Astrocyte (in vitro differentiated cells and primary cell): ENCODE results near the gene CCDC93. TPM values are rescaled to one million over a fixed set of nuclear protein-coding genes. Genes with fewer than 3 reads are reported as not detected.

Experiments used
- DNase-seq: peaks from one replicate; pipeline ENCODE4 v3.0.0-alpha.2; 2010; ENCODE audit warnings: low read depth
- FAIRE-seq: peaks from 2 replicates; lab custom pipeline; 2011; peaks lifted over from hg19 to GRCh38; lab: Jason Lieb, UNC
- H2AFZ ChIP-seq: 2 replicates; pipeline ENCODE4 v1.6.0; 2012; ENCODE audit warnings: low read depth, low read length, inconsistent platforms
- H3K27ac ChIP-seq: 2 replicates; pipeline ENCODE4 v1.5.1; 2011; ENCODE audit warnings: low read depth, low read length, inconsistent platforms
- H3K27me3 ChIP-seq: 2 replicates; pipeline ENCODE4 v1.6.0; 2011; ENCODE audit warnings: low read length, inconsistent platforms; ENCODE audit not compliant: insufficient read depth
- H3K36me3 ChIP-seq: 2 replicates; pipeline ENCODE4 v1.5.1; 2011; ENCODE audit warnings: low read length, inconsistent platforms; ENCODE audit not compliant: insufficient read depth
- H3K4me1 ChIP-seq: 2 replicates; pipeline ENCODE4 v1.5.1; 2011; ENCODE audit warnings: low read length, inconsistent platforms; ENCODE audit not compliant: insufficient read depth
- H3K4me2 ChIP-seq: 2 replicates; pipeline ENCODE4 v1.6.0; 2012; ENCODE audit warnings: low read length, inconsistent platforms
- H3K4me3 ChIP-seq: 2 replicates; pipeline ENCODE4 v1.5.1; 2011; ENCODE audit warnings: low read depth, mild to moderate bottlenecking, low read length, inconsistent platforms; ENCODE audit not compliant: insufficient read depth
- H3K79me2 ChIP-seq: 2 replicates; pipeline ENCODE4 v1.6.0; 2012; ENCODE audit warnings: mild to moderate bottlenecking, low read length, inconsistent platforms; ENCODE audit not compliant: insufficient read depth
- H3K9ac ChIP-seq: 2 replicates; pipeline ENCODE4 v1.6.0; 2012; ENCODE audit warnings: mild to moderate bottlenecking, low read length, inconsistent platforms
- H3K9me3 ChIP-seq: 2 replicates; pipeline ENCODE4 v1.5.1; 2012; ENCODE audit warnings: low read depth, mild to moderate bottlenecking, low read length, inconsistent platforms; ENCODE audit not compliant: insufficient read depth
- H4K20me1 ChIP-seq: 2 replicates; pipeline ENCODE4 v1.6.0; 2012; ENCODE audit warnings: low read length, inconsistent platforms; ENCODE audit not compliant: insufficient read depth
- H3K27ac Mint-ChIP-seq: one replicate; pipeline ENCODE4 v1.8.0; 2021; ENCODE audit warnings: mild to moderate bottlenecking, mixed read lengths; ENCODE audit not compliant: unreplicated experiment
- H3K27me3 Mint-ChIP-seq: one replicate; pipeline ENCODE4 v1.8.0; 2021; ENCODE audit warnings: low read depth, mixed read lengths; ENCODE audit not compliant: unreplicated experiment
- H3K36me3 Mint-ChIP-seq: one replicate; pipeline ENCODE4 v1.8.0; 2021; ENCODE audit warnings: low read depth, mixed read lengths; ENCODE audit not compliant: unreplicated experiment
- H3K4me1 Mint-ChIP-seq: one replicate; pipeline ENCODE4 v1.8.0; 2021; ENCODE audit warnings: low read depth, mixed read lengths; ENCODE audit not compliant: unreplicated experiment
- H3K4me3 Mint-ChIP-seq: one replicate; pipeline ENCODE4 v1.8.0; 2021; ENCODE audit warnings: mild to moderate bottlenecking, moderate library complexity, mixed read lengths; ENCODE audit not compliant: unreplicated experiment
- H3K9me3 Mint-ChIP-seq: one replicate; pipeline ENCODE4 v1.8.0; 2021; ENCODE audit warnings: mild to moderate bottlenecking, mixed read lengths; ENCODE audit not compliant: unreplicated experiment
- EZH2 ChIP-seq: IDR thresholded peaks from 2 replicates; pipeline ENCODE4 v1.6.1; 2012; ENCODE audit warnings: mild to moderate bottlenecking, low read length, inconsistent platforms; ENCODE audit not compliant: insufficient read depth
- total RNA-seq: library from RNA; stranded (reverse); gene quantifications from 2 replicates; pipeline ENCODE4 v1.2.1, GENCODE V29; 2021
- TF ChIP-seq, protein P1 (sequence below): IDR thresholded peaks from 2 replicates; pipeline ENCODE4 v1.5.1; 2011; ENCODE audit warnings: low read depth, mild to moderate bottlenecking, inconsistent platforms, low read length, moderate library complexity; ENCODE audit not compliant: insufficient read depth

The CCDC93 gene
- total RNA-seq, 1 donor from 2014 or later, result 29.1 TPM

DNA sequence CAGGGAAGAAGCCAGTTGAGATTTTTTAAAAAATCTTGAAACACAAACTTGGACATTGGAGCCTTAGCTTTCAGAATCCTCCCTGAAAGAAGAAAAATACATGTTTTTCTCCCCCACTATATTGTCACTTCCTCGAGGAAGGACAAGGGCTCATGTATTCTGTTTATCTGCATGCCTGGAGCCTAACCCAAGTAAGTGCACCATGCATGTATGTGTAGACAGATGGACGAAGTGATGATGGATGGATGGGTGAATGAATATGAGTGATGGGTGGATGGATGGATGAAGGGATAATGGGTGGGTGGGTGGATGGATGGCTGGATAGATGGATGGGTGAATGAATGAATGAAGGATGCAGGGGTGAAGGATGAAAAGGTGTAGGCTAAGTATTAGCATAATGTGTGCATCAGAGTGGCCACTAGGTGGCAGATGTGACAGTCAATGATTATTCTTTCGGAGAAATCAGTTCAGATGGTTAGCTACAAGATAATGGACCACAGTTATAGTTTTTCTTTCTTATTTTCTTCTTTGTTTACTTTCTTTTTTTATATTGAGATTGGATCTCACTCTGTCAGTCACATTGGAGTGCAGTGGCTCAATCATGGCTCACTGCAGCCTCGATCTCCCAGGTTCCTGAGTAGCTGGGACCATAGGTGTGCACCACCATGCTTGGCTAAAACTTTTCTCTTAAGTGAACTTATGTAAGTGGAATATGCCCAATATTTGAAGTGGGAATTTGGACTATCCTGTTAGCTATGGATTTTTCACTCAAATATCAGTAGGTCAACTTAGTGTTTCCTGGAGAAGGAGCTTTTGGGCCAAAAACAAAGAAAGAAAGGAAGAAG, 18.5 kb upstream of the CCDC93 start:
- Mint-ChIP-seq H3K9me3 (peaks cover 9% of the 10 kb centered on the region), H3K4me3 (no peak overlapping the region), H3K4me1 (no peaks in the 10 kb centered on the region), H3K27ac (no peak overlapping the region), H3K36me3 (no peaks in the 10 kb centered on the region), H3K27me3 (peaks cover 17% of the 10 kb centered on the region)
- H4K20me1 ChIP-seq, result no peaks in the 10 kb centered on the region
- no peak overlapping the region for H3K4me3 ChIP-seq
- H3K79me2 ChIP-seq, result no peaks in the 10 kb centered on the region
- no peaks in the 10 kb centered on the region for H3K9me3 ChIP-seq
- TF ChIP-seq, protein P1, sequence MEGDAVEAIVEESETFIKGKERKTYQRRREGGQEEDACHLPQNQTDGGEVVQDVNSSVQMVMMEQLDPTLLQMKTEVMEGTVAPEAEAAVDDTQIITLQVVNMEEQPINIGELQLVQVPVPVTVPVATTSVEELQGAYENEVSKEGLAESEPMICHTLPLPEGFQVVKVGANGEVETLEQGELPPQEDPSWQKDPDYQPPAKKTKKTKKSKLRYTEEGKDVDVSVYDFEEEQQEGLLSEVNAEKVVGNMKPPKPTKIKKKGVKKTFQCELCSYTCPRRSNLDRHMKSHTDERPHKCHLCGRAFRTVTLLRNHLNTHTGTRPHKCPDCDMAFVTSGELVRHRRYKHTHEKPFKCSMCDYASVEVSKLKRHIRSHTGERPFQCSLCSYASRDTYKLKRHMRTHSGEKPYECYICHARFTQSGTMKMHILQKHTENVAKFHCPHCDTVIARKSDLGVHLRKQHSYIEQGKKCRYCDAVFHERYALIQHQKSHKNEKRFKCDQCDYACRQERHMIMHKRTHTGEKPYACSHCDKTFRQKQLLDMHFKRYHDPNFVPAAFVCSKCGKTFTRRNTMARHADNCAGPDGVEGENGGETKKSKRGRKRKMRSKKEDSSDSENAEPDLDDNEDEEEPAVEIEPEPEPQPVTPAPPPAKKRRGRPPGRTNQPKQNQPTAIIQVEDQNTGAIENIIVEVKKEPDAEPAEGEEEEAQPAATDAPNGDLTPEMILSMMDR, result peak; percentile 83
- no peak for TF ChIP-seq EZH2
- FAIRE-seq, result peak; percentile 73
- no peak for DNase-seq
- H3K27me3 ChIP-seq, result peaks cover 9% of the 10 kb centered on the region
- no peak overlapping the region for H2AFZ ChIP-seq
- no peaks in the 10 kb centered on the region for H3K36me3 ChIP-seq
- H3K9ac ChIP-seq, result no peak overlapping the region
- no peak overlapping the region for H3K27ac ChIP-seq
- no peak overlapping the region for H3K4me2 ChIP-seq
- H3K4me1 ChIP-seq, result no peaks in the 10 kb centered on the region

DNA sequence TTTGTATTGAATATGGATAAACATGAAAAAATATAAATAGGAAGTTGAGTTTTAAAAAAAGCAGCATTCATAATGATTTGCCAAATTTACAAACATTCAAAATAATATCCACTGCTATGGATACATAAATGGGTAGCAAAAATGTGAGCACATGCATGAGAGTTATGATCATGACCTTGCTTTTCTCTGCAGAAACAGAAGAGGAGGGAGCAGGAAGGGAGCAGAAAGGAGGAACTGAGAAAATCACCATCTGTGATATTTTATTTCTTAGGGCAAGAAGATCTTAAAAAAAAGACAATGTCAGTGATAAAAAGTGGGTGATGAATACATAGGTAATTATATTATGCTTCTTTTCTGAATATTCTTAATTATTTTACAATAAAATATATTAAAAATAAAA, 17.7 kb upstream of the CCDC93 start:
- Histone ChIP-seq H3K36me3 (no peaks in the 10 kb centered on the region), H3K9ac (no peak overlapping the region), H3K4me3 (no peak overlapping the region), H3K4me2 (no peak overlapping the region), H3K79me2 (no peaks in the 10 kb centered on the region), H3K27me3 (peaks cover 7% of the 10 kb centered on the region), H3K9me3 (no peaks in the 10 kb centered on the region), H2AFZ (no peak overlapping the region), H4K20me1 (no peaks in the 10 kb centered on the region), H3K4me1 (no peaks in the 10 kb centered on the region), H3K27ac (no peak overlapping the region)
- FAIRE-seq (no peak), DNase-seq (no peak)
- Mint-ChIP-seq H3K27me3 (peaks cover 15% of the 10 kb centered on the region), H3K4me1 (no peaks in the 10 kb centered on the region), H3K27ac (no peak overlapping the region), H3K36me3 (no peaks in the 10 kb centered on the region), H3K4me3 (no peak overlapping the region), H3K9me3 (peaks cover 8% of the 10 kb centered on the region)
- no peak for TF ChIP-seq EZH2
- TF ChIP-seq, protein P1, result no peak

DNA sequence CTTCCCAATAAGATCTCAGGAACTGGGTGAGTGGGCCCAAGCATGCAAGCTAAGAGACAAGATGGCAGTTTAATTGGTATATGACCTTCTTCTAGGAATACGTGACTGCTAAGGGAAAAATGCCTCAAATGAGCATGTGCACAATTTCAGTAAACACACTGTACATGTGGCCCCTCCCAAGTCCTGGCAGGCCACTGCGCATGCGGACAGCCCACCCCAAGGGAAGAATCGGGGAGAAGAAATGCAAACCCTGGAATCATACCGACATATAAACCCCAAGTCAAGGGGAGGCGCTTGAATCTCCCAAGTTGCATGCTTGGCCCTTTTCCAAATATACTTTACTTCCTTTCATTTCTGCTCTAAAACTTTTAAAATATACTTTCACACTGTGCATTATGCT, 15.2 kb upstream of the CCDC93 start:
- Mint-ChIP-seq H3K36me3 (no peaks in the 10 kb centered on the region), H3K27me3 (peaks cover 9% of the 10 kb centered on the region)
- H3K9me3 ChIP-seq, result no peaks in the 10 kb centered on the region

More for the DNA sequence above, 15.2 kb upstream of the CCDC93 start:
- no peaks in the 10 kb centered on the region for H3K79me2 ChIP-seq
- peaks cover 8% of the 10 kb centered on the region for H3K27me3 ChIP-seq
- H3K36me3 ChIP-seq, result no peaks in the 10 kb centered on the region
- H3K4me1 ChIP-seq, result no peaks in the 10 kb centered on the region
- FAIRE-seq, result no peak
- H3K9me3 Mint-ChIP-seq, result no peaks in the 10 kb centered on the region
- DNase-seq, result no peak
- no peak for TF ChIP-seq EZH2
- TF ChIP-seq, protein P1, result no peak
- H3K4me1 Mint-ChIP-seq, result no peaks in the 10 kb centered on the region
- no peak overlapping the region for H3K4me2 ChIP-seq
- H3K9ac ChIP-seq, result no peak overlapping the region
- H3K27ac ChIP-seq, result no peak overlapping the region
- no peak overlapping the region for H2AFZ ChIP-seq
- H4K20me1 ChIP-seq, result no peaks in the 10 kb centered on the region
- no peak overlapping the region for H3K4me3 ChIP-seq
- H3K4me3 Mint-ChIP-seq, result no peak overlapping the region
- H3K27ac Mint-ChIP-seq, result no peak overlapping the region
